HG03575 (cell line): ENCODE data around the gene CTIF.
"Not testable (repeated sequence)": the region's sequence is repeated elsewhere in the genome, so short reads cannot be mapped to it uniquely, and the experiment has no call there.

Source experiments
- ATAC-seq: cut with Tn5 transposase; IDR thresholded peaks from one replicate; pipeline ENCODE4 v1.9.1; 2021; ENCODE audit not compliant: unreplicated experiment, insufficient number of reproducible peaks, low FRiP score; ENCODE audit errors: extremely low read depth

The CTIF gene

GRCh38 chr18:48649231-48649630, 110.4 kb downstream of the CTIF start:
- ATAC-seq = no peak

- not testable (repeated sequence) for ATAC-seq
These were observed 115.8 kb downstream of the CTIF start for GRCh38 chr18:48654591-48654990.

- no peak for ATAC-seq
These were observed 116.7 kb downstream of the CTIF start for GRCh38 chr18:48655508-48655907.

- no peak for ATAC-seq
These were observed 117.3 kb downstream of the CTIF start for GRCh38 chr18:48656176-48656575.

- ATAC-seq = no peak
These were observed 117.8 kb downstream of the CTIF start for GRCh38 chr18:48656582-48656981.

GRCh38 chr18:48657447-48658120, 118.8 kb downstream of the CTIF start:
- no peak for ATAC-seq

- no peak for ATAC-seq
These were observed 119.9 kb downstream of the CTIF start for GRCh38 chr18:48658721-48659120.

- no peak for ATAC-seq
These were observed 120.6 kb downstream of the CTIF start for GRCh38 chr18:48659188-48660009.

GRCh38 chr18:48660346-48661228, 121.8 kb downstream of the CTIF start:
- ATAC-seq = no peak

- ATAC-seq = no peak
These were observed 122.6 kb downstream of the CTIF start for GRCh38 chr18:48661421-48661820.

GRCh38 chr18:48662011-48662661, 123.3 kb downstream of the CTIF start:
- no peak for ATAC-seq

- ATAC-seq = no peak
These were observed 124.5 kb downstream of the CTIF start for GRCh38 chr18:48663096-48663930.

GRCh38 chr18:48663931-48664847, 125.4 kb downstream of the CTIF start:
- ATAC-seq = no peak

- ATAC-seq = no peak
These were observed 126.8 kb downstream of the CTIF start for GRCh38 chr18:48665654-48666053.

GRCh38 chr18:48666613-48667012, 127.8 kb downstream of the CTIF start:
- ATAC-seq = no peak

- ATAC-seq = no peak
These were observed 128.7 kb downstream of the CTIF start for GRCh38 chr18:48667276-48668254.
